ENCODE data around the gene CFAP61. TPM values are rescaled to one million over a fixed set of nuclear protein-coding genes. Genes with fewer than 3 reads are reported as not detected.

The CFAP61 gene
- total RNA-seq, 1 experiment from 2014 or later: 0.28 TPM

DNA sequence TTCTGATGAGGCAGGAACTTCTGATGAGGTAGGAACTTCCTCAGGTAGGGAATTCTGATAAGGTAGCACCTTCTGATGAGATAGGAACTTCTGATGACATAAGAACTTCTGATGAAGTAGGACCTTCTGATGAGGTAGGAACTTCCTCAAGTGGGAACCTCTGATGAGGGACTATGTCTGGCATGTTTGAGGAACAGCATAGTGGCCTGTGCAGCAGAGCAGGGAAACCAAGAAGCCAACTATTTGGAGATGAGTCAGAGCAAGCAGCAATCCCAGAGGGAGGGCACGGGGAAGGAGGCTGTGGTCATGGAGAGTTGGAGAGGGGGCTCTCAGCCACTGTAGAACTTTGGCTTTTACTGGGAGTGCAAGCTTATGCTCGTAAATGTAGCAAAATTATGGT is 132.4 kb downstream of the CFAP61 start:
- BruUV-seq (replicated peaks): no TSS peak
- Histone ChIP-seq H3K36me3 (ENCODE audit: control insufficient read depth, insufficient read depth, low read length) (no peaks in the 10 kb centered on the region), H3K4me3 (ENCODE audit: low read depth in 2 of 2, low read length in 2 of 2) (no peak overlapping the region), H3K4me1 (ENCODE audit: control insufficient read depth, insufficient read depth, low read length) (no peaks in the 10 kb centered on the region), H3K9me3 (ENCODE audit: control insufficient read depth, insufficient read depth, low read depth, low read length) (no peaks in the 10 kb centered on the region), H3K27me3 (ENCODE audit: control insufficient read depth, insufficient read depth, low read length) (no peaks in the 10 kb centered on the region), H3K27ac (ENCODE audit: low read length) (no peak overlapping the region)
- in situ Hi-C loops (cut with HindIII; ENCODE audit: low pct_unique_long_range_greater_than_20kb, low sequenced_read_pairs): no loop called here
- POLR2A ChIA-PET: no interaction called here
- ATAC-seq: no peak
- intact Hi-C loops (cut with micrococcal nuclease; ENCODE audit: unreplicated experiment): no loop called here
- TF ChIP-seq, protein P1, sequence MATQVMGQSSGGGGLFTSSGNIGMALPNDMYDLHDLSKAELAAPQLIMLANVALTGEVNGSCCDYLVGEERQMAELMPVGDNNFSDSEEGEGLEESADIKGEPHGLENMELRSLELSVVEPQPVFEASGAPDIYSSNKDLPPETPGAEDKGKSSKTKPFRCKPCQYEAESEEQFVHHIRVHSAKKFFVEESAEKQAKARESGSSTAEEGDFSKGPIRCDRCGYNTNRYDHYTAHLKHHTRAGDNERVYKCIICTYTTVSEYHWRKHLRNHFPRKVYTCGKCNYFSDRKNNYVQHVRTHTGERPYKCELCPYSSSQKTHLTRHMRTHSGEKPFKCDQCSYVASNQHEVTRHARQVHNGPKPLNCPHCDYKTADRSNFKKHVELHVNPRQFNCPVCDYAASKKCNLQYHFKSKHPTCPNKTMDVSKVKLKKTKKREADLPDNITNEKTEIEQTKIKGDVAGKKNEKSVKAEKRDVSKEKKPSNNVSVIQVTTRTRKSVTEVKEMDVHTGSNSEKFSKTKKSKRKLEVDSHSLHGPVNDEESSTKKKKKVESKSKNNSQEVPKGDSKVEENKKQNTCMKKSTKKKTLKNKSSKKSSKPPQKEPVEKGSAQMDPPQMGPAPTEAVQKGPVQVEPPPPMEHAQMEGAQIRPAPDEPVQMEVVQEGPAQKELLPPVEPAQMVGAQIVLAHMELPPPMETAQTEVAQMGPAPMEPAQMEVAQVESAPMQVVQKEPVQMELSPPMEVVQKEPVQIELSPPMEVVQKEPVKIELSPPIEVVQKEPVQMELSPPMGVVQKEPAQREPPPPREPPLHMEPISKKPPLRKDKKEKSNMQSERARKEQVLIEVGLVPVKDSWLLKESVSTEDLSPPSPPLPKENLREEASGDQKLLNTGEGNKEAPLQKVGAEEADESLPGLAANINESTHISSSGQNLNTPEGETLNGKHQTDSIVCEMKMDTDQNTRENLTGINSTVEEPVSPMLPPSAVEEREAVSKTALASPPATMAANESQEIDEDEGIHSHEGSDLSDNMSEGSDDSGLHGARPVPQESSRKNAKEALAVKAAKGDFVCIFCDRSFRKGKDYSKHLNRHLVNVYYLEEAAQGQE (IDR thresholded peaks at IDR 0.05; ENCODE audit: insufficient read depth in 1 of 2, low read depth in 2 of 2, low read length in 1 of 2): no peak
- no peak for TF ChIP-seq CTCF (IDR thresholded peaks at IDR 0.05)
- no peak for TF ChIP-seq POLR2AphosphoS5 (IDR thresholded peaks at IDR 0.05; ENCODE audit: low read depth, low read length)
- no peak for TF ChIP-seq SIN3A (IDR thresholded peaks at IDR 0.05; ENCODE audit: borderline replicate concordance, insufficient read depth, low read depth, low read length)
- no peak for TF ChIP-seq TCF7L2 (IDR thresholded peaks at IDR 0.05; ENCODE audit: low read depth, low read length)
- CTCF ChIA-PET: no interaction called here
- no peak for DNase-seq (ENCODE audit: low read depth, low spot score)

DNA sequence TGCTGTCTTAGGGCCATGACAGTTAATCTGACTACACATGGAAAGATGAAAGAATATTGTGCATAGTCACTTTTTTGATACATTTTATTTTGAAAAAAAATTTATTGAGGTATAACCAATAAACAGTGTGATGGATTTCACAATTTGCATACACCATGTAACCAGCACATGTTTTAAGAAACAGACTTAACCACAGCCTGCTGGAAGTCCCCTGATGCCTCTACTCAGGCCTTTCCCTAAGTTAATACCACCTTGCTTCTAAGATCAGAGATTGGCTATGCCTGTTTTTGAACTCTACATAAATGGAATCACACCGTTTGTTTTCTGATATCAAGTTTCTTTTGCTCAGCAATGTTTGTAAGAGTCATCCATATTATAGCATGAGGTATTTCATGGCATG is 136.3 kb downstream of the CFAP61 start:
- no peak for ATAC-seq
- intact Hi-C loops (cut with micrococcal nuclease; ENCODE audit: unreplicated experiment): no loop called here
- Histone ChIP-seq H3K4me3 (ENCODE audit: low read depth in 2 of 2, low read length in 2 of 2) (no peak overlapping the region), H3K27ac (ENCODE audit: low read length) (no peak overlapping the region), H3K4me1 (ENCODE audit: control insufficient read depth, insufficient read depth, low read length) (no peaks in the 10 kb centered on the region), H3K36me3 (ENCODE audit: control insufficient read depth, insufficient read depth, low read length) (no peaks in the 10 kb centered on the region), H3K27me3 (ENCODE audit: control insufficient read depth, insufficient read depth, low read length) (no peaks in the 10 kb centered on the region), H3K9me3 (ENCODE audit: control insufficient read depth, insufficient read depth, low read depth, low read length) (no peaks in the 10 kb centered on the region)
- in situ Hi-C loops (cut with HindIII; ENCODE audit: low pct_unique_long_range_greater_than_20kb, low sequenced_read_pairs): no loop called here
- TF ChIP-seq POLR2AphosphoS5 (IDR thresholded peaks at IDR 0.05; ENCODE audit: low read depth, low read length) (no peak), TCF7L2 (IDR thresholded peaks at IDR 0.05; ENCODE audit: low read depth, low read length) (no peak), CTCF (IDR thresholded peaks at IDR 0.05) (no peak), SIN3A (IDR thresholded peaks at IDR 0.05; ENCODE audit: borderline replicate concordance, insufficient read depth, low read depth, low read length) (no peak)
- TF ChIP-seq, protein P1 (IDR thresholded peaks at IDR 0.05; ENCODE audit: insufficient read depth in 1 of 2, low read depth in 2 of 2, low read length in 1 of 2): no peak
- no peak for DNase-seq (ENCODE audit: low read depth, low spot score)
- BruUV-seq (replicated peaks): no TSS peak
- ChIA-PET POLR2A (no interaction called here), CTCF (no interaction called here)
